Measurements from ENCODE around the gene SLX9.

- no peak for TF ChIP-seq ELF4 (IDR thresholded peaks at IDR 0.05)
- TF ChIP-seq FOXK2 (IDR thresholded peaks at IDR 0.05): no peak
- no peak for TF ChIP-seq BHLHE40 (IDR thresholded peaks at IDR 0.05; ENCODE audit: borderline replicate concordance)
- no peak for TF ChIP-seq LEF1 (IDR thresholded peaks at IDR 0.05; ENCODE audit: borderline replicate concordance)
- TF ChIP-seq SUZ12 (IDR thresholded peaks at IDR 0.05): no peak
Observed at GRCh38 chr21:44985441-44986401, 45.9 kb downstream of the SLX9 start.
